ENCODE data around the gene MPC1.

The MPC1 gene

DNA sequence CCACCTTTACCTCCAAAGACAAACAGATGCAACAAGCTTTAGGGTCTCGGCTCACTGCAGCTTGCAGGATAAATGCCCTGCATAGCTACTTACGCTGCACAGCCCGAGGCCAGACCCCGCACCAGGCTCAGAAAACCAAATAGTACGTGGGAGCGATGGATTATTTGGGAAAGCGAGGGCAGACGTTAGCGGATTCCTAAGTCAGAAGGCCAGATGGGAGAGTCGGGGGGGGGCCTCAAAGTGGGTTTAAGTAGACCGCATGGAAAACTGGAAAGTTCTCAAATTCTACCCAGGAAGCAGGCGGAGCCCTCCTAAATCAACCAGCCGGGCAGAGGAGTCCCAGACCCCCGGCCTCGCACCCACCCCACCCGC lies 40.8 kb downstream of the MPC1 start:
- Histone ChIP-seq H3K36me3 (replicated peaks in 1 of 2; ENCODE audit: control insufficient read depth in 2 of 2, insufficient read depth in 2 of 2, low read length in 2 of 2) (peaks cover 6 to 33% of the 10 kb centered on the region in 2 donors), H3K9ac (ENCODE audit: low read depth, low read length, poor library complexity) (peak overlapping the region; percentile 98), H2BK120ac (ENCODE audit: low read depth, low read length) (no peak overlapping the region), H4K91ac (ENCODE audit: low read depth, low read length, poor library complexity) (no peak overlapping the region), H2AK5ac (ENCODE audit: low read depth, low read length) (no peak overlapping the region), H2BK12ac (ENCODE audit: low read length) (no peak overlapping the region), H3K23ac (ENCODE audit: low read depth, low read length, poor library complexity) (peak overlapping the region; percentile 95), H2BK15ac (ENCODE audit: low read length) (no peak overlapping the region), H3K79me1 (ENCODE audit: low read depth, low read length) (peaks cover 5% of the 10 kb centered on the region), H3K4me2 (ENCODE audit: insufficient read depth, low read length, poor library complexity, severe bottlenecking) (peak overlapping the region; percentile 83), H3K4ac (ENCODE audit: low read length) (peak overlapping the region; percentile 81), H3K9me3 (replicated peaks in 1 of 2; ENCODE audit: control insufficient read depth in 2 of 2, insufficient read depth in 1 of 2, low read depth in 1 of 2, low read length in 2 of 2) (no peaks in the 10 kb centered on the region), H3K4me3 (ENCODE audit: low read length in 2 of 2) (peak overlapping the region; percentile 73 to 100), H3K27me3 (ENCODE audit: control insufficient read depth in 3 of 3, insufficient read depth in 3 of 3, low read depth in 1 of 3, low read length in 3 of 3) (no peaks in the 10 kb centered on the region), H2BK5ac (ENCODE audit: low read length) (no peak overlapping the region), H3K18ac (ENCODE audit: low read length) (peak overlapping the region; percentile 97), H3K14ac (ENCODE audit: low read length) (peak overlapping the region; percentile 97), H3K27ac (replicated peaks; ENCODE audit: low read length) (peak overlapping the region; percentile 46), H3K4me1 (ENCODE audit: control insufficient read depth in 2 of 2, insufficient read depth in 1 of 2, low read depth in 1 of 2, low read length in 2 of 2) (peaks cover 3 to 9% of the 10 kb centered on the region in 2 donors), H4K8ac (ENCODE audit: low read depth, low read length) (no peak overlapping the region), H2AFZ (ENCODE audit: low read length) (peak overlapping the region; percentile 93)
- no peak for DNase-seq (ENCODE audit: low spot score)
- no CpG with 5 or more reads among the region's 16 CpGs for WGBS, 2 donors (ENCODE audit: extremely low coverage in 2 of 2, insufficient read length in 2 of 2, insufficient replicate concordance in 1 of 2)

DNA sequence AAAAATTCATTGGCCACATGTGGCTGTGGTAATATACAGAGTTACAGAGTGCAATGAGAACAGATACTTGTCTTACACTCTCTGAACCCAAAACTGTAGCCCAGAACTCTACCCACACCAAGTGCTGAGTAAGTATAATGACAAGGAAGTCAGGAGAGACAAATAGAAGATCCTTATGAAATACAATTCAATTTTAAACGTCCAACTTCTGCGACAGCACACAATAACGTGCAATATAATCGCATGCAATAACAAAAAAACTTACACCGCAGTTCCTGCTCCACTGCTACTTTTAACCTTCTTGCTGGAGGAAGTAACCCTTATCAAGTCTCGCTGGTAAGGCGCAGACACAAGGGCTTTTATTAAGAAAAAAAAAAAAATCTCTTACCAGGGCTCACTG lies 41.3 kb downstream of the MPC1 start:
- no peak overlapping the region for H4K8ac ChIP-seq (ENCODE audit: low read depth, low read length)
- peaks cover 6 to 38% of the 10 kb centered on the region in 2 donors for H3K36me3 ChIP-seq (replicated peaks in 1 of 2; ENCODE audit: control insufficient read depth in 2 of 2, insufficient read depth in 2 of 2, low read length in 2 of 2)
- H2BK15ac ChIP-seq (ENCODE audit: low read length): no peak overlapping the region
- H2AK5ac ChIP-seq (ENCODE audit: low read depth, low read length): no peak overlapping the region
- H3K4me1 ChIP-seq (ENCODE audit: control insufficient read depth in 2 of 2, insufficient read depth in 1 of 2, low read depth in 1 of 2, low read length in 2 of 2): peaks cover 3 to 9% of the 10 kb centered on the region in 2 donors
- H2BK120ac ChIP-seq (ENCODE audit: low read depth, low read length): no peak overlapping the region
- H3K27ac ChIP-seq (replicated peaks; ENCODE audit: low read length): no peak overlapping the region
- H3K4me2 ChIP-seq (ENCODE audit: insufficient read depth, low read length, poor library complexity, severe bottlenecking): no peak overlapping the region
- H3K4ac ChIP-seq (ENCODE audit: low read length): no peak overlapping the region
- H3K14ac ChIP-seq (ENCODE audit: low read length): no peak overlapping the region
- peaks cover 5% of the 10 kb centered on the region for H3K79me1 ChIP-seq (ENCODE audit: low read depth, low read length)
- no CpG with 5 or more reads among the region's 7 CpGs for WGBS, 2 donors (ENCODE audit: extremely low coverage in 2 of 2, insufficient read length in 2 of 2, insufficient replicate concordance in 1 of 2)
- no peaks in the 10 kb centered on the region for H3K9me3 ChIP-seq (replicated peaks in 1 of 2; ENCODE audit: control insufficient read depth in 2 of 2, insufficient read depth in 1 of 2, low read depth in 1 of 2, low read length in 2 of 2)
- H4K91ac ChIP-seq (ENCODE audit: low read depth, low read length, poor library complexity): no peak overlapping the region
- H2AFZ ChIP-seq (ENCODE audit: low read length): no peak overlapping the region
- H3K9ac ChIP-seq (ENCODE audit: low read depth, low read length, poor library complexity): no peak overlapping the region
- no peak overlapping the region for H3K18ac ChIP-seq (ENCODE audit: low read length)
- no peak overlapping the region for H2BK5ac ChIP-seq (ENCODE audit: low read length)
- no peak overlapping the region for H3K23ac ChIP-seq (ENCODE audit: low read depth, low read length, poor library complexity)
- H2BK12ac ChIP-seq (ENCODE audit: low read length): no peak overlapping the region
- no peaks in the 10 kb centered on the region for H3K27me3 ChIP-seq (ENCODE audit: control insufficient read depth in 3 of 3, insufficient read depth in 3 of 3, low read depth in 1 of 3, low read length in 3 of 3)
- no peak for DNase-seq (ENCODE audit: low spot score)
- peak overlapping the region in 1 of 2 donors; percentile 73 for H3K4me3 ChIP-seq (ENCODE audit: low read length in 2 of 2)

DNA sequence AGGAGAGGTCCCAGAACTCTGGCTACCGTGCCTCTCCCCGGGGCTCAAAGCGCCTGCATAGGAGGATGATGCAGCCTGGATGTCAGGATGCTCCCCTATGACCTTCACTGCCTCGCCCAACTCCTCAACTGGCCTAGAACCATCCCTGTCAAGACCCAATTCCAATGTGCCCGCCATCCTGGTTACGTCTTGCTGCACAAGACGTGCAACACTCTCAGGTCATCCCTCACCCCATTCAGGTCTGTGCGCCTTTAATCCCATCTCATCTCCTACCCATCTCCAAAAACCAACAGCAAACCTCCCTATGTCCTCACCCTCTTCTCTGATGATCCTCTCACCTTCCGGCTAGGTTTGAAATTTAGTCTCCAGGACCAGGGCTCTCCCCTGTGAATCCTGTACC lies 43.9 kb downstream of the MPC1 start:
- Histone ChIP-seq H2AFZ (ENCODE audit: low read length) (no peak overlapping the region), H4K8ac (ENCODE audit: low read depth, low read length) (no peak overlapping the region), H3K23ac (ENCODE audit: low read depth, low read length, poor library complexity) (no peak overlapping the region), H3K14ac (ENCODE audit: low read length) (no peak overlapping the region), H2AK5ac (ENCODE audit: low read depth, low read length) (no peak overlapping the region), H3K79me1 (ENCODE audit: low read depth, low read length) (peaks cover 9% of the 10 kb centered on the region), H3K9ac (ENCODE audit: low read depth, low read length, poor library complexity) (no peak overlapping the region), H2BK12ac (ENCODE audit: low read length) (no peak overlapping the region), H2BK120ac (ENCODE audit: low read depth, low read length) (no peak overlapping the region), H3K27me3 (ENCODE audit: control insufficient read depth in 3 of 3, insufficient read depth in 3 of 3, low read depth in 1 of 3, low read length in 3 of 3) (no peaks in the 10 kb centered on the region), H3K4me1 (ENCODE audit: control insufficient read depth in 2 of 2, insufficient read depth in 1 of 2, low read depth in 1 of 2, low read length in 2 of 2) (peaks cover 3 to 9% of the 10 kb centered on the region in 2 donors), H3K4ac (ENCODE audit: low read length) (no peak overlapping the region), H3K4me3 (ENCODE audit: low read length in 2 of 2) (no peak overlapping the region), H3K27ac (replicated peaks; ENCODE audit: low read length) (no peak overlapping the region), H3K4me2 (ENCODE audit: insufficient read depth, low read length, poor library complexity, severe bottlenecking) (no peak overlapping the region), H2BK5ac (ENCODE audit: low read length) (no peak overlapping the region), H2BK15ac (ENCODE audit: low read length) (no peak overlapping the region), H3K18ac (ENCODE audit: low read length) (no peak overlapping the region), H3K9me3 (replicated peaks in 1 of 2; ENCODE audit: control insufficient read depth in 2 of 2, insufficient read depth in 1 of 2, low read depth in 1 of 2, low read length in 2 of 2) (no peaks in the 10 kb centered on the region), H3K36me3 (replicated peaks in 1 of 2; ENCODE audit: control insufficient read depth in 2 of 2, insufficient read depth in 2 of 2, low read length in 2 of 2) (peaks cover 10 to 60% of the 10 kb centered on the region in 2 donors), H4K91ac (ENCODE audit: low read depth, low read length, poor library complexity) (no peak overlapping the region)
- WGBS, 2 donors (ENCODE audit: extremely low coverage in 2 of 2, insufficient read length in 2 of 2, insufficient replicate concordance in 1 of 2): no CpG with 5 or more reads among the region's 9 CpGs
- no peak for DNase-seq (ENCODE audit: low spot score)

DNA sequence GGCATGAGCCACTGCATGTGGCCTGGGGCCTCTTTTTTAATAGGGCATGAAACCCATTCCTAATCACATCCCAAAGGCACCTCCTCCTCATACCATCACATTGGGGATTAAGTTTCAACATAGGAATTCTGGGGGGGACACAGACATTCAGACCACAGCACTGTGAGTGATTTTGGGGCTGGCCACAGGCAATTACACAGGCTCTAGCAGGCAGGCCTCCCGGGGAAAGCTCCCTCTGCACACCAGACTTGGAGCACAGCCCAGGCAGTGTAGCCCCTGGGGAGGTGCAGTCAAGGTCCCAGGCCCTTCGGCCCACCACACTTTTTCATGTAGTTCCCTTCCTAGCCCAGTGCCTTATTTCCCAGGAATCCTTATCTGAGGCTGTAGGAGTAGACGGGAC lies 45.9 kb downstream of the MPC1 start:
- H4K91ac ChIP-seq (ENCODE audit: low read depth, low read length, poor library complexity): no peak overlapping the region
- no peak overlapping the region for H2BK12ac ChIP-seq (ENCODE audit: low read length)
- H3K14ac ChIP-seq (ENCODE audit: low read length): no peak overlapping the region
- H3K4ac ChIP-seq (ENCODE audit: low read length): no peak overlapping the region
- no peak overlapping the region for H3K18ac ChIP-seq (ENCODE audit: low read length)
- no peak overlapping the region for H3K4me2 ChIP-seq (ENCODE audit: insufficient read depth, low read length, poor library complexity, severe bottlenecking)
- WGBS, 2 donors (ENCODE audit: extremely low coverage in 2 of 2, insufficient read length in 2 of 2, insufficient replicate concordance in 1 of 2): no CpG with 5 or more reads among the region's 3 CpGs
- no peak overlapping the region for H2AK5ac ChIP-seq (ENCODE audit: low read depth, low read length)
- H2BK120ac ChIP-seq (ENCODE audit: low read depth, low read length): no peak overlapping the region
- H3K4me1 ChIP-seq (ENCODE audit: control insufficient read depth in 2 of 2, insufficient read depth in 1 of 2, low read depth in 1 of 2, low read length in 2 of 2): peaks cover 3% of the 10 kb centered on the region in 2 donors
- no peak for DNase-seq (ENCODE audit: low spot score)
- no peak overlapping the region for H3K23ac ChIP-seq (ENCODE audit: low read depth, low read length, poor library complexity)
- no peak overlapping the region for H3K9ac ChIP-seq (ENCODE audit: low read depth, low read length, poor library complexity)
- H2BK15ac ChIP-seq (ENCODE audit: low read length): no peak overlapping the region
- peaks cover 12% of the 10 kb centered on the region for H3K79me1 ChIP-seq (ENCODE audit: low read depth, low read length)
- no peaks in the 10 kb centered on the region for H3K27me3 ChIP-seq (ENCODE audit: control insufficient read depth in 3 of 3, insufficient read depth in 3 of 3, low read depth in 1 of 3, low read length in 3 of 3)
- H2AFZ ChIP-seq (ENCODE audit: low read length): no peak overlapping the region
- no peaks in the 10 kb centered on the region for H3K9me3 ChIP-seq (replicated peaks in 1 of 2; ENCODE audit: control insufficient read depth in 2 of 2, insufficient read depth in 1 of 2, low read depth in 1 of 2, low read length in 2 of 2)
- peaks cover 10 to 65% of the 10 kb centered on the region in 2 donors for H3K36me3 ChIP-seq (replicated peaks in 1 of 2; ENCODE audit: control insufficient read depth in 2 of 2, insufficient read depth in 2 of 2, low read length in 2 of 2)
- H3K4me3 ChIP-seq (ENCODE audit: low read length in 2 of 2): no peak overlapping the region
- H3K27ac ChIP-seq (replicated peaks; ENCODE audit: low read length): no peak overlapping the region
- H2BK5ac ChIP-seq (ENCODE audit: low read length): no peak overlapping the region
- no peak overlapping the region for H4K8ac ChIP-seq (ENCODE audit: low read depth, low read length)

Measured in neuronal stem cell (in vitro differentiated cells).